Adrenal gland (tissue), 5 donors: ENCODE data around the gene PSMB7.

Experiments used
- POLR2A ChIP-seq, 2 donors: fragments of 450-650 bp; IDR thresholded peaks; one replicate each; pipeline ENCODE4 v1.6.1; 2017; ENCODE audit warnings: antibody characterized with exemption in 2 of 2, mild to moderate bottlenecking in 2 of 2, moderate library complexity in 1 of 2
- TF ChIP-seq, protein P1 (sequence below), 6 experiments: fragments of 450-650 bp in 4 of 6; fragments of 200-600 bp in 2 of 6; sonication (generic) in 1 of 6; IDR thresholded peaks; 1 replicate in 5 of 6; 2 replicates in 1 of 6; pipeline versions ENCODE4 v1.5.1 to v1.8.0; 2016 to 2021; ENCODE audit warnings: antibody characterized with exemption in 6 of 6, mild to moderate bottlenecking in 2 of 6, moderate library complexity in 1 of 6
- donor health status: DM: no; HTN: no; CAD: no.

DNA sequence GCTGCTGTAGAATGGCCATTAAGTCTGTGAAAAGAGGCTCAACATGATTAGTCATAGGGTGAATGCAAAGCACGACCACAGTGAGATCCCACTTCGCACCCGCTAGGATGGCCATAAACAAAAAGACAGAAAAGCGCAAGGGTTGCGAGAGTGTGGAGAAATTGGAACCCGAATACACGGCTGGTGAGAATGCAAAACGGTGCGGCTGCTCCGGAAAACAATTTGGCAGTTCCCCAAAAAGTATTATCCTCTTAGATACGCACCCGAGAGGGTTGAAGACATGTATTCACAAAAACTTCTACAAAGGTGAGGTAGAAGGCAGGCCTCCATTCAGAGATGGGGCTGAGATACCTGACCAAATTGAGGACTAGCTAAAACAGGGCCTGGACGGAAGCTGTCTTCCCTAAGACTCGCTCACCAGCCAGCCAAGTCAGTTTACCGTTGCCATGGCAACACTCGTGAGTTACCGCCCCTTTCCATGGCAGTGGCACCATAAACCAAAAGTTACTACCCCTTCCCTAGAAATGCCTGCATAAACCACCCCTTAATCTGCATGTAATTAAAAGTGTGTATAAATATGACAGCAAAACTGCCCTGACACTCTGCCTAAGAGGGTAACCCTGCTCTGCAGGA lies 726 bp upstream of the PSMB7 start:
- TF ChIP-seq, protein P1, sequence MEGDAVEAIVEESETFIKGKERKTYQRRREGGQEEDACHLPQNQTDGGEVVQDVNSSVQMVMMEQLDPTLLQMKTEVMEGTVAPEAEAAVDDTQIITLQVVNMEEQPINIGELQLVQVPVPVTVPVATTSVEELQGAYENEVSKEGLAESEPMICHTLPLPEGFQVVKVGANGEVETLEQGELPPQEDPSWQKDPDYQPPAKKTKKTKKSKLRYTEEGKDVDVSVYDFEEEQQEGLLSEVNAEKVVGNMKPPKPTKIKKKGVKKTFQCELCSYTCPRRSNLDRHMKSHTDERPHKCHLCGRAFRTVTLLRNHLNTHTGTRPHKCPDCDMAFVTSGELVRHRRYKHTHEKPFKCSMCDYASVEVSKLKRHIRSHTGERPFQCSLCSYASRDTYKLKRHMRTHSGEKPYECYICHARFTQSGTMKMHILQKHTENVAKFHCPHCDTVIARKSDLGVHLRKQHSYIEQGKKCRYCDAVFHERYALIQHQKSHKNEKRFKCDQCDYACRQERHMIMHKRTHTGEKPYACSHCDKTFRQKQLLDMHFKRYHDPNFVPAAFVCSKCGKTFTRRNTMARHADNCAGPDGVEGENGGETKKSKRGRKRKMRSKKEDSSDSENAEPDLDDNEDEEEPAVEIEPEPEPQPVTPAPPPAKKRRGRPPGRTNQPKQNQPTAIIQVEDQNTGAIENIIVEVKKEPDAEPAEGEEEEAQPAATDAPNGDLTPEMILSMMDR (IDR thresholded peaks at IDR 0.05): no peak
- TF ChIP-seq POLR2A (IDR thresholded peaks at IDR 0.05): no peak
